Caco-2 (cell line): ENCODE results near the gene AGMAT. TPM values are rescaled to one million over a fixed set of nuclear protein-coding genes. Genes with fewer than 3 reads are reported as not detected.

ENCODE experiments used
- BruUV-seq: library from RNA; stranded (reverse); fragments of 400-500 nt; replicated peaks from 2 replicates; lab custom pipeline; 2021; lab: Mats Ljungman, UMichigan
- CTCF ChIA-PET: fragments of 300-600 bp; sonication (Branson Sonifier 250); formaldehyde crosslinking; loops from one replicate; lab custom pipeline; 2022; ENCODE audit warnings: antibody characterized with exemption; lab: Charles Lee
- POLR2A ChIA-PET: fragments of 300-600 bp; sonication (Branson Sonifier 250); formaldehyde crosslinking; loops from one replicate; lab custom pipeline; 2022; ENCODE audit warnings: antibody characterized with exemption; lab: Charles Lee
- DNase-seq, 2 experiments: peaks; one replicate each; pipeline versions ENCODE4 v3.0.0 to v3.0.0-alpha.2; 2020 to 2022
- H3K27me3 ChIP-seq: replicated peaks from 2 replicates; pipeline ENCODE4 v1.6.0; 2011; ENCODE audit warnings: low read length; ENCODE audit not compliant: control insufficient read depth, insufficient read depth
- H3K36me3 ChIP-seq: 2 replicates; pipeline ENCODE4 v1.5.1; 2011; ENCODE audit warnings: low read length; ENCODE audit not compliant: control insufficient read depth, insufficient read depth
- H3K4me1 ChIP-seq: fragments of 250-450 bp; sonication (Bioruptor Pico); 2 replicates; pipeline ENCODE4 v1.5.1; 2020; ENCODE audit warnings: mild to moderate bottlenecking
- H3K4me3 ChIP-seq: 2 replicates; pipeline ENCODE4 v1.5.1; 2011; ENCODE audit warnings: low read depth, mild to moderate bottlenecking, control low read depth, low read length
- H3K9me3 ChIP-seq: fragments of 250-450 bp; sonication (Bioruptor Pico); 2 replicates; pipeline ENCODE4 v1.5.1; 2020; ENCODE audit warnings: mild to moderate bottlenecking, moderate library complexity
- H3K27ac Mint-ChIP-seq: one replicate; pipeline ENCODE4 v1.8.0; 2022; ENCODE audit warnings: mixed read lengths; ENCODE audit not compliant: unreplicated experiment
- H3K27me3 Mint-ChIP-seq: one replicate; pipeline ENCODE4 v1.8.0; 2022; ENCODE audit warnings: mixed read lengths; ENCODE audit not compliant: insufficient read depth, unreplicated experiment
- H3K36me3 Mint-ChIP-seq: one replicate; pipeline ENCODE4 v1.8.0; 2022; ENCODE audit warnings: mild to moderate bottlenecking, mixed read lengths; ENCODE audit not compliant: insufficient read depth, unreplicated experiment
- H3K4me1 Mint-ChIP-seq: one replicate; pipeline ENCODE4 v1.8.0; 2022; ENCODE audit warnings: low read depth, mixed read lengths; ENCODE audit not compliant: unreplicated experiment
- H3K4me3 Mint-ChIP-seq: one replicate; pipeline ENCODE4 v1.8.0; 2022; ENCODE audit warnings: mild to moderate bottlenecking, moderate library complexity, mixed read lengths; ENCODE audit not compliant: unreplicated experiment
- H3K9me3 Mint-ChIP-seq: one replicate; pipeline ENCODE4 v1.8.0; 2022; ENCODE audit warnings: mixed read lengths; ENCODE audit not compliant: unreplicated experiment
- intact Hi-C: fragments of 100-400 bp; cut with micrococcal nuclease; formaldehyde crosslinking; loops from one replicate; pipeline ENCODE4 v1.10.0; 2022; ENCODE audit not compliant: unreplicated experiment
- total RNA-seq: library from RNA; stranded (reverse); gene quantifications from 2 replicates; pipeline ENCODE4 v1.2.3, GENCODE V29; 2022
- TF ChIP-seq, protein P1 (sequence below), 2 experiments: fragments of 200-600 bp in 1 of 2; IDR thresholded peaks; 1 replicate in 1 of 2; 2 replicates in 1 of 2; pipeline versions ENCODE4 v1.5.1 to v1.8.0; 2011 to 2022; ENCODE audit warnings: antibody characterized with exemption in 1 of 2, control low read depth in 1 of 2, inconsistent platforms in 1 of 2, low read depth in 1 of 2, low read length in 1 of 2, mild to moderate bottlenecking in 1 of 2, moderate library complexity in 1 of 2; ENCODE audit not compliant: insufficient read depth in 1 of 2, severe bottlenecking in 1 of 2, unreplicated experiment in 1 of 2

AGMAT gene
- total RNA-seq, 1 experiment from 2014 or later: 48.3 TPM

DNA sequence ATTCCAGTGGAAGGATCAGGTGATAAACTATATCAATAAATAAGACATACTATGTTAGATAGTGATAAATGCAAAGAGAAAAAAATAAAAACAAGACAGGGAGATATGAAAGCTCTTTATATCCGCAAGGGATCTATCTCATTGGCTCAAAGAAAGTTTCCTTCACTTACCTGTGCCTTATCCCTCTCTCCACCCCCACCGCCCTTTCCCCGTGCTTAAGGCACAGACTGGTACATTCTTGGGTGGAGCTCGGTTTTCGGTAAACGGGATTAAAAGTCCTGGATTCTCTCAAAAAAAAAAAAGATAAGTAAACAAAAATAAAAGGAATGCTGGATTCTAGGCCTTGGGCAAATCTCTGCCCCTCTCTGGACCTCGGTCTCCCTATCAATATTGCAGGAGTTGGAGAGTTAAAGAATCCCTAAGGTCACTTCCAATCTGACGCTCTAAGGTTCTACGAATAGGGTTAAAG lies 58.8 kb downstream of the AGMAT start:
- H3K4me3 Mint-ChIP-seq: peak overlapping the region; percentile 81
- peaks cover 29% of the 10 kb centered on the region for H3K36me3 Mint-ChIP-seq
- peaks cover 8% of the 10 kb centered on the region; the same call in 1 of the 2 replicates for H3K4me1 ChIP-seq
- intact Hi-C loops: loop anchor here (1.0 to 5.0 kb wide), 4 partner anchors 91 to 841 kb away; partner anchors contain the start of genes DDI2, SPEN and SZRD1
- ChIA-PET POLR2A (no interaction called here), CTCF (no interaction called here)
- no peaks in the 10 kb centered on the region for H3K27me3 ChIP-seq
- H3K9me3 Mint-ChIP-seq: no peaks in the 10 kb centered on the region
- no TSS peak for BruUV-seq
- no peaks in the 10 kb centered on the region for H3K27me3 Mint-ChIP-seq
- peak overlapping the region; percentile 35 for H3K4me3 ChIP-seq
- DNase-seq: no peak
- peak overlapping the region; percentile 96 for H3K27ac Mint-ChIP-seq
- no peaks in the 10 kb centered on the region for H3K9me3 ChIP-seq
- TF ChIP-seq, protein P1, sequence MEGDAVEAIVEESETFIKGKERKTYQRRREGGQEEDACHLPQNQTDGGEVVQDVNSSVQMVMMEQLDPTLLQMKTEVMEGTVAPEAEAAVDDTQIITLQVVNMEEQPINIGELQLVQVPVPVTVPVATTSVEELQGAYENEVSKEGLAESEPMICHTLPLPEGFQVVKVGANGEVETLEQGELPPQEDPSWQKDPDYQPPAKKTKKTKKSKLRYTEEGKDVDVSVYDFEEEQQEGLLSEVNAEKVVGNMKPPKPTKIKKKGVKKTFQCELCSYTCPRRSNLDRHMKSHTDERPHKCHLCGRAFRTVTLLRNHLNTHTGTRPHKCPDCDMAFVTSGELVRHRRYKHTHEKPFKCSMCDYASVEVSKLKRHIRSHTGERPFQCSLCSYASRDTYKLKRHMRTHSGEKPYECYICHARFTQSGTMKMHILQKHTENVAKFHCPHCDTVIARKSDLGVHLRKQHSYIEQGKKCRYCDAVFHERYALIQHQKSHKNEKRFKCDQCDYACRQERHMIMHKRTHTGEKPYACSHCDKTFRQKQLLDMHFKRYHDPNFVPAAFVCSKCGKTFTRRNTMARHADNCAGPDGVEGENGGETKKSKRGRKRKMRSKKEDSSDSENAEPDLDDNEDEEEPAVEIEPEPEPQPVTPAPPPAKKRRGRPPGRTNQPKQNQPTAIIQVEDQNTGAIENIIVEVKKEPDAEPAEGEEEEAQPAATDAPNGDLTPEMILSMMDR (IDR thresholded peaks at IDR 0.05; ENCODE audit: insufficient read depth in 1 of 2, low read depth in 1 of 2, low read length in 1 of 2, severe bottlenecking in 1 of 2, unreplicated experiment in 1 of 2): no peak
- H3K36me3 ChIP-seq: no peaks in the 10 kb centered on the region
- peaks cover 9% of the 10 kb centered on the region for H3K4me1 Mint-ChIP-seq

DNA sequence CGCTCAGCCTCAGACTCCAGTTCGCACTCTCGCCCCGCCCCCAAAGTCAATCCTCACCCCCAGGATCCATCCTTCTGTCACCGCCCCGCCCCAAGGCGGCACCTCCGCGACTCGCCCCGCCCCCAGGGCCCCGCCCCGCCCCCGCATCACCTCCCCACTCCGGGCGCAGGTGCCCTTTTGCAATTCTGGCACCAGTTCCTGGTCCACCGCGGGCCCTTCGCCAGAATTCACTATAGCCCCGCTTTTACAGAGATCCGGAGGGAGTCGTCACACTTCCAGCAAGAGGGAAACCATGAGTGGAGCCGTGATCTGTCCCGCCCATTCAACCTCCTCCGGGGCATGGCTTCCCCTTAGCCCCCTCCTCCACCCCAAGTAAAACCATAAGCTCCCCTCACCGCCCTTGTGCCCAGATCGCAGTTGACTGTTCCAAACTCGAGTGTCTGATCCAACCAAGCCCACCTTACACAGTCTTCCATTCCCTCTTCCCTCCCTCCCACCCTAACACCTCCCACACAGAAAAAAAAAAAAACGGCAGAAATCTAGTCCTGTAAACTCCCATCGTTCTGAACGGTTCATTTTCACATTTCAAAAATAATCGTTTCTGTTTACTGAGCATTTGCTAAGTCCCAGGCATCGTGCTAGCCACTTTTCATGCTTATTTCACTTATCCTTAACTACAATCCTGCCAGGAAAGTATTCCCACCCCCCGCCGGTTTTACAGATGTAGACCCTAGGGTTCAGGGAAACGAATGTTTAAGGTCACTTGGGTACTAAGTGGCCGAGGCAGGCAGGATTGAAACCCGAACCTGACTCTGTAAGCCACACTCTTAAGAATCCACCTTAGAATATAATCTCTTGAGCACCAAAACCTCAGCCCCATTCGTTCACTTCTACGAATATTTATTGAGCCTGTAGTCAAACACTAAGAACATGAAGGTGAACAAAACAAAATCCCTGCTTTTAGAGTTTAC lies 59.5 kb downstream of the AGMAT start:
- H3K36me3 ChIP-seq: no peaks in the 10 kb centered on the region
- H3K4me1 ChIP-seq: peaks cover 8% of the 10 kb centered on the region; the same call in 1 of the 2 replicates
- H3K27me3 ChIP-seq: no peaks in the 10 kb centered on the region
- ChIA-PET POLR2A (interaction anchor here (0.6 kb wide), 1 partner anchor 631 kb away, joined by 3 read pairs; no protein-coding TSS in a partner anchor), CTCF (no interaction called here)
- no peaks in the 10 kb centered on the region for H3K9me3 ChIP-seq
- Mint-ChIP-seq H3K27me3 (no peaks in the 10 kb centered on the region), H3K4me1 (peaks cover 9% of the 10 kb centered on the region), H3K4me3 (peak overlapping the region; percentile 81), H3K27ac (peak overlapping the region; percentile 96), H3K36me3 (peaks cover 29% of the 10 kb centered on the region), H3K9me3 (no peaks in the 10 kb centered on the region)
- BruUV-seq: no TSS peak
- DNase-seq: peak in 1 of 2 experiments; percentile 98
- H3K4me3 ChIP-seq: peak overlapping the region; percentile 35
- TF ChIP-seq, protein P1 (IDR thresholded peaks at IDR 0.05; ENCODE audit: insufficient read depth in 1 of 2, low read depth in 1 of 2, low read length in 1 of 2, severe bottlenecking in 1 of 2, unreplicated experiment in 1 of 2): no peak
- intact Hi-C loops: loop anchor here (1.0 to 5.0 kb wide), 4 partner anchors 92 to 842 kb away; partner anchors contain the start of genes DDI2, SPEN and SZRD1

DNA sequence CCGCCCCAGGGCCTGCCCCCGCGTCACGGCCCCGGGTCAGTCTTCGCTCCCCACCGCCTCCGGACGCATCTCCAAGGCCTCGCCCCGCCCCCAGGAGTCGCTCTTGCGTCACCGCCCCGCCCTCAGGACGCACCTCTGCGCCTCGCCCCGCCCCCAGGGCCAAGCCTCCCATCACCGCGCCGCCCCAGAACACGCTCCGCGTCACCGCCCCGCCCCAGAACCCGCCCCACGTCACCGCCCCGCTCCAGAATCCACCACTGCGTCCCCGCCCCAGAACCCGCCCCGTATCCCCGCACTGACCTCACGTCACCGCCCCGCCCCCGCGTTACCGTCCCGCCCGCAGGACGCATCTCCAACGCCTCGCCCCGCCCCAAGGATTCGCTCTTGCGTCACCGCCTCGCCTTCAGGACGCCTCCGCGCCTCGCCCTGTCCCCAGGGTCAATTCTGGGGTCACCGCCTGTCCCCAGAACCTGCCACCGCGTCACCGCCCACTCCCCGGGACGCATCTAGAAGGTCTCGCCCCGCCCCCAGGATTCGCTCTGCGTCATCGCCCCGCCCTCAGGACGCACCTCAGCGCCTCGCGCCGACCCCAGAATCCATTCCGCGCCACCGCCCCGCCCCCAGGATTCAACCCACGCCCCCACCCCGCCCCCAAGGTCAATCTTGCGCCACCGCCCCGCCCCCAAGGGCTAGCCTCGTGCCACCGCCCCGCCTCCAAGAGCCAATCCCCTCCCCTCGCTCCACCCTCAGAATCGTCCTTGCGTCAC lies 60.4 kb downstream of the AGMAT start:
- peak overlapping the region; percentile 96 for H3K27ac Mint-ChIP-seq
- Histone ChIP-seq H3K27me3 (no peaks in the 10 kb centered on the region), H3K9me3 (no peaks in the 10 kb centered on the region), H3K4me1 (peaks cover 8% of the 10 kb centered on the region; the same call in 1 of the 2 replicates), H3K4me3 (peak overlapping the region; percentile 65), H3K36me3 (no peaks in the 10 kb centered on the region)
- TF ChIP-seq, protein P1 (IDR thresholded peaks at IDR 0.05; ENCODE audit: insufficient read depth in 1 of 2, low read depth in 1 of 2, low read length in 1 of 2, severe bottlenecking in 1 of 2, unreplicated experiment in 1 of 2): no peak
- H3K9me3 Mint-ChIP-seq: no peaks in the 10 kb centered on the region
- BruUV-seq: no TSS peak
- CTCF ChIA-PET: no interaction called here
- H3K4me3 Mint-ChIP-seq: peak overlapping the region; percentile 81
- POLR2A ChIA-PET: no interaction called here
- intact Hi-C loops: loop anchor here (5.0 kb wide), 2 partner anchors 323 to 843 kb away; partner anchors contain the start of genes SPEN and SZRD1
- peak; percentile 98 for DNase-seq
- peaks cover 9% of the 10 kb centered on the region for H3K4me1 Mint-ChIP-seq
- peaks cover 29% of the 10 kb centered on the region for H3K36me3 Mint-ChIP-seq
- H3K27me3 Mint-ChIP-seq: no peaks in the 10 kb centered on the region
